H1 (cell line): ENCODE measurements around the gene ATAT1. TPM values are rescaled to one million over a fixed set of nuclear protein-coding genes. Genes with fewer than 3 reads are reported as not detected.

Experiments used
- ASH2L ChIP-seq: fragments of 200-600, 300-600 bp; sonication (generic); IDR thresholded peaks from one replicate; pipeline ENCODE4 v1.7.1; 2017; ENCODE audit warnings: low read length
- BACH1 ChIP-seq: IDR thresholded peaks from 2 replicates; pipeline ENCODE4 v1.6.1; 2012; ENCODE audit warnings: low read length, improper control_type of control experiment
- BRCA1 ChIP-seq: IDR thresholded peaks from 2 replicates; pipeline ENCODE4 v1.6.1; 2012; ENCODE audit warnings: low read depth, low read length, improper control_type of control experiment
- CHD1 ChIP-seq: IDR thresholded peaks from 2 replicates; pipeline ENCODE4 v1.6.1; 2012; ENCODE audit warnings: low read depth, low read length, improper control_type of control experiment
- EGR1 ChIP-seq: IDR thresholded peaks from 2 replicates; pipeline ENCODE4 v1.6.1; 2011; ENCODE audit warnings: low read depth, low read length, borderline replicate concordance
- JUND ChIP-seq: IDR thresholded peaks from 2 replicates; pipeline ENCODE4 v1.6.1; 2011; ENCODE audit warnings: mild to moderate bottlenecking, improper control_type of control experiment, low read length
- KDM4A ChIP-seq: IDR thresholded peaks from one replicate; pipeline ENCODE4 v1.7.1; 2012; ENCODE audit warnings: low read depth, mild to moderate bottlenecking, moderate library complexity, low read length, inconsistent platforms; ENCODE audit not compliant: severe bottlenecking
- RAD21 ChIP-seq, 2 experiments: IDR thresholded peaks in 1 of 2; conservative IDR thresholded peaks in 1 of 2; 2 replicates each; pipeline ENCODE4 v1.6.1; 2011; ENCODE audit warnings: low read depth in 2 of 2, low read length in 2 of 2, improper control_type of control experiment in 1 of 2, inconsistent platforms in 1 of 2, mild to moderate bottlenecking in 1 of 2, moderate library complexity in 1 of 2
- RFX5 ChIP-seq: IDR thresholded peaks from 2 replicates; pipeline ENCODE4 v1.6.1; 2011; ENCODE audit warnings: low read depth, low read length, improper control_type of control experiment, borderline replicate concordance
- SP1 ChIP-seq: IDR thresholded peaks from 2 replicates; pipeline ENCODE4 v1.6.1; 2011; ENCODE audit warnings: low read depth, low read length
- SRF ChIP-seq: IDR thresholded peaks from 2 replicates; pipeline ENCODE4 v1.6.1; 2011; ENCODE audit warnings: mild to moderate bottlenecking, low read depth, low read length, moderate library complexity
- ZNF274 ChIP-seq: IDR thresholded peaks from 2 replicates; pipeline ENCODE4 v1.7.0; 2012; ENCODE audit warnings: low read length, borderline replicate concordance; ENCODE audit errors: extremely low read depth
- polyA plus RNA-seq, 7 experiments: library from polyadenylated mRNA; depleted of rRNA in 3 of 7; stranded (reverse) in 5 of 7; unstranded in 2 of 7; fragments of >200 nt in 5 of 7; fragments of 200-250 nt in 2 of 7; gene quantifications; 1 replicate in 5 of 7; 2 replicates in 1 of 7; 4 replicates in 1 of 7; pipeline versions ENCODE4 v1.2.1 to v1.2.3, GENCODE V29; 2011 to 2013; ENCODE audit warnings: missing spikeins in 2 of 7, mixed read lengths in 2 of 7
- total RNA-seq: library from RNA; stranded (reverse); fragmentation: NEBNext Ultra II Directional; extraction: Animal tissue kit (Norgen Biotek cat#: 25700); gene quantifications from 2 replicates; pipeline ENCODE4 v1.2.1, GENCODE V29; 2021

The ATAT1 gene
- total and polyA plus RNA-seq, 2 of the 8 experiments (the other 6 are each of a cell fraction or from before 2014, with no cell fraction given), result 14.4 to 14.6 TPM

DNA sequence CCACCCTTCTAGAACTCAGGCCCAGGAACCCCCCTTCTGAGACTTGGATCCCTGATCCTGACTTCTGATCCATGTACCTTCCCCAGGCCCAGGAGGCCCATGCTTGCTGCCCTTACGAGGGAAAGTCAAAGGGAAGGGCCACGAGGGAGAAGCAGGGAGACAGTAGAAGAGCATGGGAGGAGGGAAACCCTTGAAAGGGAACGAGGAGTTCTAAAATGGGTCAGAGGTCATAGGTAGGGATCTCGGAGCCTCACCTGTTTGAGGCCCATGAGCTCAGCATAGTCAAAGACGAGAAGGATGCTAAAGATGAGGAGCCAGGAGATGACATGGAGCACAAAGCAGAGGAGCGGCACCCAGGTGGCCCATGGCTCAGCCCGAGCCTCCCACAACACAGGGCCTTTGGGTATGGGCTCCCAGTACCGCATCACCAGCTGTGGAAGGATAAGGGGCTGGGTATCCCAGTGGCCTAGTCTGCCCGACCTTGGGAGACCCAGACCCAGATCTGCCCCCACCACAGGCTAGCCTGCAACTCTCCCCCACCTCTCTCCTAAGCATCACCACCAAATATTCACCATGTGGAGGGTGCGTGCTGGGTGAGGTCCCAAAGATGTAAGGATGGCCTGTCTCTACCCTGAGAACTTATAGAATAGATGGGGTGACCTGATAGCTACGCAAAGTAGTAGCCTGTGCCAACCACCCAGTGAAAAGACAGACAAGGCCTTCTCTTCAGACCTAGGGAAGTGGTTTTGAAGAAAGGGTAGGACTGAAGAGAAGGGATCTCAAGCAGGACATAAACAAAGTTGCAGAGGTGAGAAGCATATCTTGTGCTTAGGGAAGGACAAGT lies 62.6 kb downstream of the ATAT1 start (continued):
- TF ChIP-seq ASH2L, result no peak
- TF ChIP-seq JUND, result no peak
- no peak for TF ChIP-seq ZNF274
- no peak for TF ChIP-seq SP1
- TF ChIP-seq CHD1, result no peak
- no peak for TF ChIP-seq BACH1
- no peak for TF ChIP-seq KDM4A
- TF ChIP-seq RFX5, result no peak
- no peak for TF ChIP-seq SRF
- TF ChIP-seq BRCA1, result no peak
- TF ChIP-seq EGR1, result no peak
- TF ChIP-seq RAD21 (IDR thresholded peaks at IDR 0.05 in 1 of 2, conservative IDR thresholded peaks at IDR 0.05 in 1 of 2; ENCODE audit: low read depth in 2 of 2, low read length in 2 of 2), result no peak
